Activated CD4-positive, alpha-beta T cell treated with anti-CD3 and anti-CD28 coated beads for 48 hours (primary cell): Measurements from ENCODE around the gene RAB11FIP3.
"Not testable (repeated sequence)": the region's sequence is repeated elsewhere in the genome, so short reads cannot be mapped to it uniquely, and the experiment has no call there.

Source experiments
- DNase-seq: peaks from one replicate; pipeline ENCODE4 v3.0.0-alpha.2; 2020

The RAB11FIP3 gene

GRCh38 chr16:497258-497657, 71.8 kb downstream of the RAB11FIP3 start:
- DNase-seq, result no peak

DNA sequence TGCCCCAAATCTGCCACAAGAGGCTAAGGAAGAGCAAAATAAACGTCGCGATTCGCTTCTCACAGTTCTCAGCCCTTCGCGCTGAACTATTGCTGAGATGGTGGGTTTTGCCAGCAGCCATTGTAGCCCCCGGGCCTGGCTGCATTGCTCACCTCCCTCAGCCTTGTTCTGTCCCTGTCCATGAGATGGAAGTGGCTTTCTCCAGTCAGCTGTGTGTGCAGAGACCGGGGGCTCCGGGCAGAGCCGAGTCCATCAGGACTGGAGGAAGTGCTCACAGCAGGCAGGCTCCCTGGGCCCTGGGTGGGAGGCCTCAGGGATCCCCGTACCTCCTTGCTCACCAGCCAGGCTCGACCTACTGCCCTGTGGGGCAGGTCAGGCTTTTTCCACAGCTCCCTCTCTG, 74.5 kb downstream of the RAB11FIP3 start:
- no peak for DNase-seq

DNA sequence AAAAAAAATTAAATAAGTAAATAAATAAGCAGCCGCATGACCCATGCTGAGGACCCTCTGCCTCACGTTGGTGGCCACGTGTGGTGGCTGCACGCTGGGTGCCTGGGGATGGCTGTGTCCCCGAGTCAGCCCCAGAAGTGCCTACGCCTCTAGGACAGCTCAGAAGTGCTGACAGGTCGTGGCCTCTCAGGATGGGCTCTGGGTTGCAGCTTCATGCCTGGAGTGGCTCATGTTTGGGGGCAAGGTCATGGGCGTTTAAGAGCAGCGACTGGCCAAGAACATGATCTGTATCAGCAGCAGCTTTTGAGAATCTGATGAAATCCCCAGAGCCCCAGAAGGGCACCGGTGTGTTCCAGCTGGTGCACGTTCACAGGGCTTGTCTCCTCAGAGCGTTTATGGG, 75.3 kb downstream of the RAB11FIP3 start:
- DNase-seq, result no peak

GRCh38 chr16:502179-502943, 76.9 kb downstream of the RAB11FIP3 start:
- DNase-seq, result no peak

DNA sequence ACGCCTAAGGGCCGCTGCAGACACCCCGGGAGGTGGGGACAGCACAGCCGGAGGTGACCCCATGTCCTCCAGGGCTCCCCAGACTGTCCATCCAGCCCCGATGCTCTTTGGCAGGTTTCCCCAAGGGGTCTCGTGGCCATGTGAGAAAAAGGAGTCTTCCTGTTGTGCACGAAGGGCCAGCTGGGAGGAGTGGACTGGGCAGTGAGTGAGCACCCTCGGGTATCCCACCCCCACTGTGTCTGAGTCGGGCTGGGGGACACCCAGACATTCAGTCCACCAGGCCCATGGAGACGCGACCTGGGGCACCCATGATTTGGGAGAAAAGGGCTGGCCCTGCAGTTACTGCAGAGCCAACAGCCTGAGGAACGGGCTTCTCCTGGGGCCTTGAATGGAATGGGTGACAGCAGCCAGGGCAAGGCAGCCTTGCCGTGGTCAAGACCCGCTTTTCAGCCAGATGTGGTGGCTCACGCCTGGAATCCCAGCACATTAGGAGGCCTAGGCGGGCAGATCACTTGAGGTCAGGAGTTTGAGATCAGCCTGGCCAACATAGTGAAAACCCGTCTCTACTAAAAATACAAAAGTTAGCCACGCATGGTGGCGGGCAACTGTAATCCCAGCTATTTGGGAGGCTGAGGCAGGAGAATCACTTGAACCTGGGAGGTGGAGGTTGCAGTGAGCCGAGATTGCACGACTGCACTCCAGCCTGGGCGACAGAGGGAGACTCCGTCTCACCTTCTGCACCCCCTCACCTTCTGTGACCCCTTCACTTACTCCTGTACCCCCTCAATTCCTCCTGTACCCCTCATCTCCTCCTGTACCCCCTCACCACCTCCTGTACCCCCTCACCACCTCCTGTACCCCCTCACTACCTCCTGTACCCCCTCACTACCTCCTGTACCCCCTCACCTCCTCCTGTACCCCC, 78.0 kb downstream of the RAB11FIP3 start:
- no peak for DNase-seq

GRCh38 chr16:505479-506245, 80.2 kb downstream of the RAB11FIP3 start:
- no peak for DNase-seq

DNA sequence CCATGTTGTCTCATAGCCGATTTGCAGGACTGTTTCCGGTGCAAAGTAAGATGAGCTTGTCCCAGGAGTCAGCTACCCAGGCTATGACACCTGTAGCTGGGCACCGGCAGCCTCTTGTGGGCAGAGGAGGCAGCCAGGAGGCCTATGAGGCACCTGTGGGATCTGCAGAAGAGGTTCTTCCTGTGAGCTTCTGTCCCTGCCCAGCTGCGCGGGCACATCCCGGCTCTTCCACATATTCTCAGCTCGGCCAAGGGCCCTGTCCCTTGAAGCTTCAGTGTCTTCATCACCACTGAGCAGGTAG, 80.7 kb downstream of the RAB11FIP3 start:
- no peak for DNase-seq

GRCh38 chr16:507527-507926, 82.1 kb downstream of the RAB11FIP3 start:
- not testable (repeated sequence) for DNase-seq

DNA sequence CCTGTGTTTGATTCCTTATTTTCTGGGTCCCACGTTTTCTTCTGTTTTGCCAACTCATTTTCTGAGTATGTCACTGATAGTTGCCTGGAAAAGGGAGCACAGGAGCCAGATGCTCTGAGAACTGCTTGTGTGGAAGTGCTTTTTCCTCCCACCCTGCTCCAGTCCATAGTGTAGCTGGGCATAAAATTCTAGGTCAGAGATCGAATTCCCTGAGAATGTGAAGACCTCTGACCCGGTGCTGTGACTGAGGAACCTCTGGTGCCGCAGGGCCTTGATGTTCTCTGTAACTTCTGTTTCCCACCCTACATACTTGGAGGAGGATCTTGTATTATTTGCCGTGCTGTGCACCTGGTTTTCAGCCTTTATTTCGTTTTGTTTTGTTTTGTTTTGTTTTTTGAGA, 82.5 kb downstream of the RAB11FIP3 start:
- DNase-seq, result no peak

DNA sequence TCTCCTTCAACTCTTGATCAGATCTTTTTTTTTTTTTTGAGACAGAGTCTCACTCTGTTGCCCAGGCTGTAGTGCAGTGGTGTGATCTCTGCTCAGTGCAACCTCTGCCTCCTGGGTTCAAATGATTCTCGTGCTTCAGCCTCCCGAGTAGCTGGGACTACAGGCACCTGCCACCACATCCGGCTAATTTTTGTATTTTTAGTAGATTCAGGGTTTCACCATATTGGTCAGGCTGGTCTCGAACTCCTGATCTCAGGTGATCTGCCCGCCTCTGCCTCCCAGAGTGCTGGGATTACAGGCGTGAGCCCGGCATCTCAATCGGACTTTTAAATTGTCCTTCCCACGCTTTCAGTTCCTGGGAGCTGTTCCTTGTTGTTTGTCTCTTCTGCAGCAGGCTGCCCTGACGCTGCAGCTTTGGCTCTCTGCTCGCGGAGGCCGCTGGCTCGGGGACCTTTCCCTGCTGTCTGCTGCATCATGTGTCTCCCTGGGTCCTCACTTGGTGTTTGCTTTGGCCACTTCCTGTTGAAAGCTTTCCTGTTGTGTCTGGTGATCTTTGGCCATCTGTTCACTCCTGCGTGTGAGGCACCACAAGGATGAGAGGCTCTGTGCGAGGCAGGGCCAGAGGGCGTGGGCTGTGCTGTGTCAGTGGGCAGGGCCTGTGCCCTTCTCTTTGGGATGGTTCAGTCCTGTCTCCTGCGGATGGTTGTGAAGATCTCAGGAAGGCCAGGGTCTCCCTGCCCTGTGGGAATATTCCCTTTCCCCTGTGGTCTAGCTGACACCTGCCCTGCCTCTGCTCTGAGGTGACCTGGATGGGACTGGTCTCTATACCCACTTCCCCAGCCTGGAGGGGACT, 83.7 kb downstream of the RAB11FIP3 start:
- no peak for DNase-seq

- no peak for DNase-seq
These were observed 84.8 kb downstream of the RAB11FIP3 start for GRCh38 chr16:510066-510825.

- no peak for DNase-seq
These were observed 87.4 kb downstream of the RAB11FIP3 start for GRCh38 chr16:512802-513201.

DNA sequence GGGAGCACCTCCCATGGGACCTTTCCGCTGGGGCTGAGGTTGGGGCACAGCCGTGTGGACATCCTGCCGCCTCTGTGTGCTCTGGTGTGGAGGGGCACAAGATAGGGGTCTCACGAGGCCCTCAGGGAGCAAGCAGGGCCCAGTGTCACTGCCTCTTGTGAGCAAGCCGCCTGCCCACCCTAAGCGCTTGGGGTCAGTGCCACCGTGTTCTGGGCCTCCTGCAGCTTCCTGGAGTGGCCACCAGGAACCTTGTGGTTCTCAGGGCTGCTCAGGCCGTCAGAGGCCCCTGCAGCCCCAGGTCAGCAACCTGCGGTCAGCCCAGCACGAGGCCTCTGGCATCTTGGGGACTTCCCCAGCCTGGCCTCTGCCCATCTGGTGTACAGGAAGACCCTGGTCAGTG, 88.5 kb downstream of the RAB11FIP3 start:
- no peak for DNase-seq

DNA sequence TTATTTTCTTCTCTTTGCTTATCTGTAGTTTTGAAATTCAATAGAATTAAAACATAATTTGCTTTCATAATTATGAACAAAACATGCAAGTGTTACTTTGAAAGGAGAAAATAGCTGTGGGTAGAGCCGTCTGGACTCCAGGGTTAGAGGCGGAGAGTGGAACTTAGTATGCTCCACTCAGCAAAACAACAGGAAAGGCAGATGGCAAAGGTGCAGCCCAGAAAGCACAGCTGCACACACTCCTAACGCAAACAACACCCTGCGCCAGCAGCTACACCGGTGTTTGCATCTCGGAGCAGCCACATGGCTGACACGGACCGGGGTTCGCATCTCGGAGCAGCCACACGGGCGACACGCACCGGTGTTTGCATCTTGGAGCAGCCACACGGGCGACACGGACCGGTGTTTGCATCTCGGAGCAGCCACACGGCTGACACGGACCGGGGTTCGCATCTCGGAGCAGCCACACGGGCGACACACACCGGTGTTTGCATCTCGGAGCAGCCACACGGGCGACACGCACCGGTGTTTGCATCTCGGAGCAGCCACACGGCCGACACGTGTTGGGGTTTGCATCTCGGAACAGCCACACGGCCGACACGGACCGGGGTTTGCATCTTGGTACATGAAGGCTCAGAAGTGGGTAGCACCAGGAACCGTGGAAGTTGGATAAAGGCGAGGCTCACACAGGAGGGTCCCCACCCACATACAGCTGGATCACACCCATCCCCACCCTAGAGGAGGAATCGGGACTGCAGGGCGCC, 89.9 kb downstream of the RAB11FIP3 start:
- DNase-seq, result no peak

- no peak for DNase-seq
These were observed 90.4 kb downstream of the RAB11FIP3 start for GRCh38 chr16:515939-516226.

GRCh38 chr16:516301-516700, 90.9 kb downstream of the RAB11FIP3 start:
- no peak for DNase-seq

- no peak for DNase-seq
These were observed 93.4 kb downstream of the RAB11FIP3 start for GRCh38 chr16:518858-519257.

DNA sequence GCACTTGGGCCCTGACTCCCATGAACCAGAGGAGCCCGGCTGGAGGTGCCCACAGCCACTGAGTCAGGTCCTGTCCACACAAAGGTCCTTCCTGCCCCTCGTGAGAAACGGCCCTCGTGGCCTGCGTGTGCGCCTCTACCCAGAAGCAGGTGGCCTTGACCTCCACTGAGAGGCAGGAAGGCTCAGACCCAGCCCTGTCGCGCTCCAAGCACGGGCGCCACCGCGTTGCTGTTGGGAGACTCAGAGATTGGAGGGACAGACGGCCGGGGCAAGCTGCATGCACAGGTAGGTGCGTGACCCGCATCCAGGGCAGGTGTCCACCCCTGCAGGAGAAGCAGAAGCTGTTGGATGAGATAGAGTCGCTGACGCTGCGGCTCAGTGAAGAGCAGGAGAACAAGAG, 94.0 kb downstream of the RAB11FIP3 start:
- no peak for DNase-seq

- DNase-seq, result no peak
These were observed 94.6 kb downstream of the RAB11FIP3 start for GRCh38 chr16:519841-520687.

DNA sequence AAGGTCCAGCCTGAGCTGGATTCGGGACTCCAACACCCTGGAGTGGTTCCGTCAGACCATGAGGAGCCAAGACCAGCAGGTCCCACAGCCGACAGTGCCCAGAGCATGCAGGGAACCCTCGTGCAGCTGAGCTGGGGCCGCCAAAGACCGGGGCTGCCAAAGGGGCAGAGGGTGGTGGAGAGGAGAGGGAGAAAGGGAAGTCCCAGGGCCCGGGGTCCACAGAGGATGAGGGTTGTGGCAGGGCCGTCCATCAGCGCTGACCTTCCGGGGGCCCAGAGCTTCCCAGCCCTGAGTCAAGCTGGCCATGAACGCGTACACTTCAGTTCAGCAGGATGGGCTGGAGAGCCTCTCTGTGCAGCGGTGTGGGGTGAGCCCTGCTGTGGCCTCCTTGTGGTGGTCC, 95.4 kb downstream of the RAB11FIP3 start:
- no peak for DNase-seq
